ENCODE results near the gene LPGAT1.

LPGAT1 gene

DNA sequence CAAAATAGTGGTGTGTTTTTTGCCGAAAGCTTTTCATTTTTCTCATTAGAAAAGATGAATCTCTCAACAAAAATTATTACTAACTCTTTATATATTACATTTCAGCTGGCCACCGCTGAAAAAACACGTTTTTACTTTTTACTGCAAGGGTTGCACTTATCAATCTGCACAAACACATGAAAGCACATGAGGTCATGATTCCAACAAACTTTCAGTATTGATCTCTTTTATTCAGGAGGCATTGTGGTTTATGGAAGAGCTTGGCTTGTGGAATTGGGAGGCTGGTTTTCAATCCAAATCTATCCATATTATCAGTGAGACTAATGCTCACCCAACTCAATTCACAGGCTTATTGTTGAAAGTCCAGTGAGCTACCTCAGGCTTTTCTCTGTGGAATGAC lies 20.6 kb upstream of the LPGAT1 start:
- no peaks in the 10 kb centered on the region for H3K9me3 ChIP-seq
- H3K36me3 ChIP-seq = no peaks in the 10 kb centered on the region
- no peaks in the 10 kb centered on the region for H3K4me1 ChIP-seq
- H3K4me2 ChIP-seq = no peak overlapping the region
- H4K20me1 ChIP-seq = no peaks in the 10 kb centered on the region
- H3K27me3 ChIP-seq = no peaks in the 10 kb centered on the region
- TF ChIP-seq Cebpa-rat (IDR thresholded peaks at IDR 0.05) = no peak
- H3K9ac ChIP-seq = no peak overlapping the region
- no peak overlapping the region for H3K27ac ChIP-seq
- no peak overlapping the region for H3K4me3 ChIP-seq

DNA sequence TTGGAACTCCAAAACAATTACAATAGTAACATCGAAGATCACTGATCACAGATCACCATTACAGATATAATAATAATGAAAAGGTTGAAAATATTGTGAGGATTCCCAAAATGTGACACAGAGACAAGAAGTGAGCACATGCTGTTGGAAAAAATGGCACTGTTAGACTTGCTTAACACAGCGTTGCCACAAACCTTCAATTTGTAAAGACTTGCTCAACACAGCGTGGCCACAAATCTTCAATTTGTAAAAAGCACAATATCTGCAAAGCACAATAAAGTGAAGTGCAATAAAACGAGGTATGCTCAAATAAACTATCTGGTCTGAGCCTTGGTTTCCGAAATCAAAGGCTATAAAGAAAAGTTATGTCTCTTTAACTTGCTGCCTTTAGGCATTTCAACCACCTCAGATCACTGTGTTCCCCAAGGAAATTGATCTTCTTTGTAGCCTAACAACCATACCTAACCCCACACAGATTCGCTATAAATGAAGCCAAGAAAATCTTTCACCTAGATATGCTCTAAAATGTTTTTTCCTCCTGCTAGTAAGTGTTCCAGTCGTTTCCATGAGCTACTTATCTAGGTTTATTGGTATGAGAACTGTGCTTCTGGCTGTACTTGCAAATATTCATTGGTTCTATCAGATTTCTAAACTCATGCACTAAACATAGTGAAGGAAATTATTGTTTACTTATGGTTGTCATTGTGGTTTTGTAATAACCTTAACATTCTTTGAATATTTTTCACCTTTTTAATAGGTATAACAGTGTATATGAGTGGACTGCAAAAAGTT lies 13.1 kb upstream of the LPGAT1 start:
- Histone ChIP-seq H3K36me3 (no peaks in the 10 kb centered on the region), H3K4me3 (no peak overlapping the region), H3K9me3 (no peaks in the 10 kb centered on the region), H3K9ac (no peak overlapping the region), H3K27me3 (no peaks in the 10 kb centered on the region), H3K4me2 (peak overlapping the region; percentile 55), H3K27ac (0 out of 2 replicates have a peak overlapping the region, but pooled peaks have one; percentile 31), H3K4me1 (peaks cover 12% of the 10 kb centered on the region), H4K20me1 (no peaks in the 10 kb centered on the region)
- no peak for TF ChIP-seq Cebpa-rat (IDR thresholded peaks at IDR 0.05)

DNA sequence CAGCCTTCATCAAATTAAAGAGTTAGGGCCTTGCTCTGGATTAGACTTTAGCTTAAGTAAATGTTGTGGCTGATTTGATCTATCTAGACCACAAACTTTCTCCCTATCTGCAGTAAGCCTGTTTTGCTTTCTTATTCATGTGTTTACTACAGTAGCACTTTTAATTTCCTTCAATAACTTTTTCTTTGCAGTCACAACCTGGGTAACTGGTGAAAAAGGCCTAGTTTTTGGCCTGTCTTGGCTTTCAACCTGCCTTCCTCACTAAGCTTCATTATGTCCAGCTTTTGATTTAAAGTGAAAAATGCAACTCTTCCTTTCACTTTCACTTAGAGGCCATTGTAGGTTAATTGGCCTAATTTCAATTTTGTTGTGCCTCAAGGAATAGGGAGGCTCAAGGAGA lies 12.5 kb upstream of the LPGAT1 start:
- peak overlapping the region; percentile 55 for H3K4me2 ChIP-seq
- peak overlapping the region; percentile 31 for H3K27ac ChIP-seq
- H3K36me3 ChIP-seq = no peaks in the 10 kb centered on the region
- no peak for TF ChIP-seq Cebpa-rat (IDR thresholded peaks at IDR 0.05)
- H4K20me1 ChIP-seq = no peaks in the 10 kb centered on the region
- no peaks in the 10 kb centered on the region for H3K27me3 ChIP-seq
- H3K4me1 ChIP-seq = peaks cover 12% of the 10 kb centered on the region
- no peak overlapping the region for H3K9ac ChIP-seq
- no peak overlapping the region for H3K4me3 ChIP-seq
- no peaks in the 10 kb centered on the region for H3K9me3 ChIP-seq

DNA sequence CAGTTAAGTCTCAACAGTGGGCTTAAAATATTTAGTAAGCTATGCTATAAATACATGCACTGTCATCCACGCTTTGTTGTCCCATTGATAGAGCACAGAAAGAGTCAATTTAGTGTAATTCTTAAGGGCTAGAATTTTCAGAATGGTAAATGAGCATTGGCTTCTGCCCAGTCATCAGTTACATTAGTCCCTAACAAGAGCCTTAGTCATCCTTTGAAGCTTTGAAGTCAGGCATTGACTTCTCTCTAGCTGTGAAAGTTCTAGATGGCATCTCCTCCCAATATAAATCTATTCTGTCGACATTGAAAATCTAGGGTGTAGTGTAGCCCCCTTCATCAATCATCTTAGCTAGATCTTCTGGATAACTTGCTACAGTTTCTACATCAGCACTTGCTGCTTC lies 12.0 kb upstream of the LPGAT1 start:
- H4K20me1 ChIP-seq = no peaks in the 10 kb centered on the region
- no peak overlapping the region for H3K4me3 ChIP-seq
- no peaks in the 10 kb centered on the region for H3K36me3 ChIP-seq
- H3K27ac ChIP-seq = peak overlapping the region; percentile 31
- no peak for TF ChIP-seq Cebpa-rat (IDR thresholded peaks at IDR 0.05)
- H3K4me2 ChIP-seq = peak overlapping the region; percentile 55
- H3K27me3 ChIP-seq = no peaks in the 10 kb centered on the region
- peaks cover 12% of the 10 kb centered on the region for H3K4me1 ChIP-seq
- H3K9ac ChIP-seq = no peak overlapping the region
- no peaks in the 10 kb centered on the region for H3K9me3 ChIP-seq

DNA sequence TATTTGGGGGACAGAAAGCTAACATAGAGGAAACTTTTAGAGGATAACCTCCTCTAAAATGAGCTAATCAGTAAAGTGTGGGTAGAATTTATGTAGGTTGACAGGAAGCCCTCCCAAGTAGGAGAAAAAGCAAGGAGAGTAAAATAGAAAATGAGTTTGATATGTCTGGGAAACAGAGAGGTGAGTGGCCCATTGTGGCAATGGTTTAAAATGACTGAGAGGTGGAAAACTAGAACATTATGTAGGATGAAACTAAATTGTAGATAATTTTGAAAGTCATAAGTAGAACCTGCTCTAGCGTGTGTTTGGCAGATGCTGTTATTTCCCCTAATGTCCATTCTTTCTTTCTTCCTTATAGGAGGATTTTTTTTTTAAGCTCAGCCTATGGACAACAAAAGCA lies 8.5 kb upstream of the LPGAT1 start:
- Histone ChIP-seq H3K9ac (no peak overlapping the region), H3K36me3 (no peaks in the 10 kb centered on the region), H3K9me3 (no peaks in the 10 kb centered on the region), H3K27ac (no peak overlapping the region), H3K4me1 (peaks cover 12% of the 10 kb centered on the region), H3K4me2 (no peak overlapping the region), H4K20me1 (no peaks in the 10 kb centered on the region), H3K4me3 (no peak overlapping the region), H3K27me3 (no peaks in the 10 kb centered on the region)
- TF ChIP-seq Cebpa-rat (IDR thresholded peaks at IDR 0.05) = no peak

DNA sequence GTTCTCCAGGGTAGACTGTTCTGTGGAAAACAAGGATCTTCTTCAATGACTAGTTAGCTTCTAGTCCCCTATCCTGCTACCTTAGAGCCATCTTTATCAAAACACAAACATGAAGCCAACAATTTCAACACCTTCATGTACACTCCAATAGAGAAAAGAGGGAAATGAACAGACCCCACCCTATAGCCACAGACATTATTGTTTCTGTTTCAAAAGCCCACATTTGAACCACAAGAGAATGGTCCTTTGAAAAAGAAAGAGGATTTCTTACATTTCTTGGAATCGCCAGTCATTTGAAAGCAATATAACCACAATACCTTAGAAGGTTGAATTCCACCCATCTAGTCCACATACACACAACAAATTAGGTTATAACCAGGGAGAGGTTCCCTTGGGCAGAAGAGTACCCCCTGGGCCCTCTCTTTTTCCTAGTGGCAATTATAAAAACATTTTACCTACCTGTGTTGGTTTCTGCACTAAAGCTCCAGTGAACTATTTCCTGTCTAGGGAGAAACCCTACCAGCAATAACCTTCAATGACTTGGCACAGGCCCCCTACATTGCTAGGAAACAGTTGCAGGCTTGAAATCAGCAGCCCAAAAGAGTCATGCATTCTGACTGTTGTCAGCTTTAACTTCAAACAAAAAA lies 2.7 kb upstream of the LPGAT1 start:
- H3K9me3 ChIP-seq = no peaks in the 10 kb centered on the region
- no peak overlapping the region for H3K27ac ChIP-seq
- H3K4me1 ChIP-seq = peaks cover 15% of the 10 kb centered on the region
- no peak for TF ChIP-seq Cebpa-rat (IDR thresholded peaks at IDR 0.05)
- no peak overlapping the region for H3K4me2 ChIP-seq
- H4K20me1 ChIP-seq = peaks cover 12% of the 10 kb centered on the region; the same call in 1 of the 2 replicates
- no peaks in the 10 kb centered on the region for H3K36me3 ChIP-seq
- H3K9ac ChIP-seq = no peak overlapping the region
- no peak overlapping the region for H3K4me3 ChIP-seq
- no peaks in the 10 kb centered on the region for H3K27me3 ChIP-seq

DNA sequence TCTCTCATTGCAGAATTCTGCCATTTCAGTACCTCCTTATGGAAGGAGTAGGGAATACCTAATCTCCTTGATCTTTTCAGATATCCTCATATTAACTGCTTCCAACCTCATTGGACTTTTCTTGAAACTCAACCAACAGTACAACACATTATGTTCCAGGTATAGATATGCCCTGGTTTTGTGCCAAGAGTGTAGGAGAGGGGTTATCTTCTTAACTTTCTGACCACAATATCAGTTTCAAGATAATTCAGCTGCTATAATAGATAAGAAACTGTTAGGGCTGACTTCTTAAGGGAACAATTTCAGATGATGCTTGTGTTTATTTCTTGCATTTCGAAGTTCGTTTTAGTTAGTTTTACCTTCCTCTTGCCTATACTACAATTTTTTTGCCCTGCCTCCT lies 2.1 kb upstream of the LPGAT1 start:
- TF ChIP-seq Cebpa-rat (IDR thresholded peaks at IDR 0.05) = no peak
- Histone ChIP-seq H3K4me3 (no peak overlapping the region), H3K4me2 (no peak overlapping the region), H4K20me1 (peaks cover 19% of the 10 kb centered on the region; the same call in 1 of the 2 replicates), H3K9ac (no peak overlapping the region), H3K27ac (no peak overlapping the region), H3K36me3 (no peaks in the 10 kb centered on the region), H3K9me3 (no peaks in the 10 kb centered on the region), H3K4me1 (peaks cover 21% of the 10 kb centered on the region), H3K27me3 (no peaks in the 10 kb centered on the region)

DNA sequence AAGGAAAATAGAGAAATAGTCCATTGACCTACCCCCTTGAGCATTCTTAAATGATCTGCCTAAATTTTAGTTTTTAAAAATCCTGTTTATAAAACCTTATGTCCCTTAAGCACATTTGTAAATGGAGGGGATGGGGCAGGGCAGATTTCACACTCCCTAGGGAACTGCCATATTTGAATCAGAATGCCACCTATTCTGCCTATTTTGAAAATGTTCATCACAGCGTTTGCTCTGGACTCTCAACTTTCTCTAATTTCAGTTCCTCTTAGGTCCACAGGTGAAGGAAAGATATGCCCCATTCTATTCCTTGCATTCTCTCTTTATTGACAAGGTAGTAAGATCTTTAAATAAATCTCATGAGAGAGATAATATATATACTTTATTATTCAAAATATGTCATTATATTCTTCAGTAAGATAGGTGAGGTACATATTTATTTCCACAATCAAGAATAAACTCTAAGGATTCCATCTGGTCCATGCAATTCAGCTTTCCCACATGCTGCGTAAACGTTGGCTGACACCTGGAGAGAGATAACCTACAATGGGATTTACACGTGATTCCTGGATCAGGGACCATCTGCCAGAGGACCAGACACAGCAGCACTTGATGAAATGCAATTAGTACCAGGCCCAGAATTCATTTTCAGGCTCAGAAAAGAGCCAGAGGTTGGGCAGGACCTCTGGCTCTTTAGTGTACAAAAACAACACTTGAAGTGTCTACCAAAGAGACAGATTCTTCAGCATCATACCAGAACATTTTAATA lies 1.2 kb upstream of the LPGAT1 start:
- Histone ChIP-seq H3K9me3 (no peaks in the 10 kb centered on the region), H3K4me3 (no peak overlapping the region), H3K27me3 (no peaks in the 10 kb centered on the region), H3K27ac (no peak overlapping the region), H3K36me3 (no peaks in the 10 kb centered on the region), H3K4me2 (no peak overlapping the region; the same call in 1 of the 2 replicates), H4K20me1 (peaks cover 27% of the 10 kb centered on the region; the same call in 1 of the 2 replicates), H3K9ac (no peak overlapping the region), H3K4me1 (peaks cover 27% of the 10 kb centered on the region)
- TF ChIP-seq Cebpa-rat (IDR thresholded peaks at IDR 0.05) = no peak

DNA sequence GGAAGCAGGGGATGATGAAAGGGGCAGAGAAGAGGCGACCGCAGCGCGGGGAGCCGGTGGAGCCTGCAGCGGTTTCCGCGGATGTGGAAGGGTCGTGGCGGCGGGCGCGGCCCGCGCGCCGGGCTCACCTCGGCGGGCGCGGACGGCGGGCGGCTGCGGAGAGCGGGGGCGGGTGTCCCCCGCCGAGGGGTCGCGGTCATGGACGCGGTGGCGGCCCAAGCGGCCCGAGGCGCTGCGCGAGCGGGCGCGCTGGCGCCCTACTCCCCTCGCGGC lies 572 bp downstream of the LPGAT1 start:
- peak overlapping the region; percentile 93 for H3K4me3 ChIP-seq
- H3K27me3 ChIP-seq = no peaks in the 10 kb centered on the region
- peaks cover 27% of the 10 kb centered on the region for H3K4me1 ChIP-seq
- peak overlapping the region; percentile 95 for H3K27ac ChIP-seq
- TF ChIP-seq Cebpa-rat (IDR thresholded peaks at IDR 0.05) = no peak
- H3K36me3 ChIP-seq = peaks cover 10% of the 10 kb centered on the region; the same call in 1 of the 2 replicates
- H3K9ac ChIP-seq = peak overlapping the region; percentile 91
- peak overlapping the region; percentile 90 for H3K4me2 ChIP-seq
- H4K20me1 ChIP-seq = peaks cover 31% of the 10 kb centered on the region; the same call in 1 of the 2 replicates
- H3K9me3 ChIP-seq = no peaks in the 10 kb centered on the region
